SK-N-SH treated with all-trans-retinoic acid at 6 μM for 48 hours (cell line): Measurements from ENCODE around the gene FAM50A.

Experiments
- CREB5 ChIP-seq: fragments of 250-450 bp; sonication (Bioruptor Pico); IDR thresholded peaks from 2 replicates; pipeline ENCODE4 v1.5.1; 2020; ENCODE audit warnings: low read depth, mild to moderate bottlenecking, moderate library complexity
- GLIS3 ChIP-seq: fragments of 250-450 bp; sonication (Bioruptor Pico); IDR thresholded peaks from 2 replicates; pipeline ENCODE4 v1.5.0; 2020; ENCODE audit warnings: mild to moderate bottlenecking, moderate library complexity
- ISL1 ChIP-seq: fragments of 250-450 bp; sonication (Bioruptor Pico); IDR thresholded peaks from 2 replicates; pipeline ENCODE4 v2.1.2; 2022; ENCODE audit warnings: mild to moderate bottlenecking, moderate library complexity
- PATZ1 ChIP-seq: fragments of 250-450 bp; sonication (Bioruptor Pico); IDR thresholded peaks from 2 replicates; pipeline ENCODE4 v1.8.0; 2020; ENCODE audit warnings: mild to moderate bottlenecking, moderate library complexity, borderline replicate concordance
- TSHZ2 ChIP-seq: fragments of 250-450 bp; sonication (Bioruptor Pico); IDR thresholded peaks from 2 replicates; pipeline ENCODE4 v1.5.0; 2020; ENCODE audit warnings: mild to moderate bottlenecking, moderate library complexity
- ZC3H10 ChIP-seq: fragments of 250-450 bp; sonication (Bioruptor Pico); IDR thresholded peaks from 2 replicates; pipeline ENCODE4 v1.5.1; 2021; ENCODE audit warnings: mild to moderate bottlenecking, moderate library complexity
- ZFP30 ChIP-seq: fragments of 450-650 bp; formaldehyde crosslinking; IDR thresholded peaks from 2 replicates; pipeline ENCODE4 v1.5.0; 2022; ENCODE audit warnings: mild to moderate bottlenecking, moderate library complexity

GRCh38 chrX:154417157-154417556 lies 26.8 kb upstream of the FAM50A start:
- no peak for TF ChIP-seq ZFP30 (CRISPR knock-in tag)
- TF ChIP-seq PATZ1 (CRISPR knock-in tag): no peak
- TF ChIP-seq ISL1 (CRISPR knock-in tag): no peak
- TF ChIP-seq TSHZ2 (CRISPR knock-in tag): no peak
- no peak for TF ChIP-seq ZC3H10 (CRISPR knock-in tag)
- no peak for TF ChIP-seq CREB5 (CRISPR knock-in tag)
- no peak for TF ChIP-seq GLIS3 (CRISPR knock-in tag)
